ENCODE data around the gene CCDC187.

GRCh38 chr9:136335296-136336155 lies 31.6 kb upstream of the CCDC187 start:
- TF ChIP-seq POLR2AphosphoS5 (IDR thresholded peaks at IDR 0.05) = no peak
- no peak for TF ChIP-seq CTCF (IDR thresholded peaks at IDR 0.05)
- TF ChIP-seq POLR2A (IDR thresholded peaks at IDR 0.05) = no peak
- no peak for TF ChIP-seq EP300 (IDR thresholded peaks at IDR 0.05)
